T-helper 2 cell (primary cell): ENCODE data around the gene MRPL47.
A peak's percentile ranks its signal among the peaks of the same experiment; 100 is the strongest.

Experiments used
- DNase-seq, 5 experiments: peaks; one replicate each; pipeline versions ENCODE4 v3.0.0 to v3.0.0-alpha.2; 2012 to 2022

Gene MRPL47

GRCh38 chr3:179590669-179591068 lies 13.8 kb downstream of the MRPL47 start:
- no peak for DNase-seq

GRCh38 chr3:179589143-179589542 lies 15.3 kb downstream of the MRPL47 start:
- DNase-seq = no peak

GRCh38 chr3:179580992-179581391 lies 23.4 kb downstream of the MRPL47 start:
- DNase-seq = no peak

- peak in 1 of 5 experiments; percentile 79 for DNase-seq
These were observed 38.9 kb downstream of the MRPL47 start for GRCh38 chr3:179565496-179565895.

GRCh38 chr3:179563271-179563783 lies 41.1 kb downstream of the MRPL47 start:
- DNase-seq = peak; percentile 37 to 86 (median 59)

GRCh38 chr3:179562591-179563270 lies 41.7 kb downstream of the MRPL47 start, which contains the start of gene ACTL6A:
ACTL6A (plus strand) TSS chr3:179562926; CDS start chr3:179563093, 167 bp downstream.
- DNase-seq = peak; percentile 96 to 99 (median 98)

GRCh38 chr3:179560791-179561190 lies 43.6 kb downstream of the MRPL47 start:
- no peak for DNase-seq

- DNase-seq = peak in 3 of 5 experiments; percentile 8 to 66 (median 9)
These were observed 45.6 kb downstream of the MRPL47 start for GRCh38 chr3:179558742-179559364.

GRCh38 chr3:179551349-179552105 lies 52.9 kb downstream of the MRPL47 start:
- no peak for DNase-seq

- DNase-seq = peak in 1 of 5 experiments; percentile 31
These were observed 57.6 kb downstream of the MRPL47 start for GRCh38 chr3:179546814-179547241.

GRCh38 chr3:179544981-179545645 lies 59.3 kb downstream of the MRPL47 start:
- DNase-seq = no peak

- DNase-seq = no peak
These were observed 62.1 kb downstream of the MRPL47 start for GRCh38 chr3:179542375-179542774.

GRCh38 chr3:179541596-179541995 lies 62.8 kb downstream of the MRPL47 start:
- DNase-seq = no peak

- DNase-seq = no peak
These were observed 63.3 kb downstream of the MRPL47 start for GRCh38 chr3:179541094-179541493.
